GM18511 (cell line): ENCODE data around the gene BPTF.
"Not testable (repeated sequence)": the region's sequence is repeated elsewhere in the genome, so short reads cannot be mapped to it uniquely, and the experiment has no call there.

Experiments used
- ATAC-seq: cut with Tn5 transposase; IDR thresholded peaks from one replicate; pipeline ENCODE4 v1.9.1; 2021; ENCODE audit warnings: mild to moderate bottlenecking, moderate library complexity; ENCODE audit not compliant: unreplicated experiment

Gene BPTF

GRCh38 chr17:68004201-68004600, 178.9 kb downstream of the BPTF start:
- ATAC-seq, result no peak

DNA sequence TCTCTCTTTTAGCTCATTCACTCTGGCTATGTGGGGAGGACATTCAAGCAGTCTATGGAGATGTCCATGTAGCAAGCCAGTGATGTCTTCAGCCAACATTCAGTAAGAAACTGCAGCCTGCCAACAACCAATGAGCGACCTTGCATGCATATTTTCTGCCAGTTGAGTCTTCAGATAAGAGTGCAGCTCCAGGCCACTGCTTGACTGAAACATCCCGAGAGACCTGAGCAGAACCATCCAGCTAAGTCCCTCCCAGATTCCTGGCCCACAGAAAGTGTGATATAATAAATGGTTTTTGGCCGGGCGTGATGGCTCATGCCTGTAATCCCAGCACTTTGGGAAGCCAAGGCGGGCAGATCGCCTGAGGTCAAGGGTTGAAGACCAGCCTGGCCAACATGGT, 181.5 kb downstream of the BPTF start:
- no peak for ATAC-seq

- no peak for ATAC-seq
Measured at GRCh38 chr17:68011199-68011665, 185.9 kb downstream of the BPTF start.

DNA sequence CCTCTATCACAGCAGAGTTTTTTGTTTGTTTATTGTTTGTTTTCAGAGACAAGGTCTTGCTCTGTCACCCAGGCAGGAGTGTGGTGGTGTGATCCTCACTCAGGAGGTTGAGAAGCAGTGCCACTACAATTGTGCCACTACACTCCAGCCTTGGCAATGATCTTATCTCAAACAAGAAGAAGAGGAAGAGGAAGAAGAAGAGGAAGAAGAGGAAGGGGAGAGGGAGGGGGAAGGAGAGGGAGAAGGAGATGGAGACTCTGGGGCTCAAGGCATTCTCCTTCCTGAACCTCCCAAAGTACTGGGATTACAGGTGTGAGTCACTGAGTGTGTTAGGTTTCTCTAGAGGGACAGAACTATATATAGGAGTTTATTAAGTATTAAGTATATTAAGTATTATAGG, 188.1 kb downstream of the BPTF start:
- ATAC-seq, result no peak

DNA sequence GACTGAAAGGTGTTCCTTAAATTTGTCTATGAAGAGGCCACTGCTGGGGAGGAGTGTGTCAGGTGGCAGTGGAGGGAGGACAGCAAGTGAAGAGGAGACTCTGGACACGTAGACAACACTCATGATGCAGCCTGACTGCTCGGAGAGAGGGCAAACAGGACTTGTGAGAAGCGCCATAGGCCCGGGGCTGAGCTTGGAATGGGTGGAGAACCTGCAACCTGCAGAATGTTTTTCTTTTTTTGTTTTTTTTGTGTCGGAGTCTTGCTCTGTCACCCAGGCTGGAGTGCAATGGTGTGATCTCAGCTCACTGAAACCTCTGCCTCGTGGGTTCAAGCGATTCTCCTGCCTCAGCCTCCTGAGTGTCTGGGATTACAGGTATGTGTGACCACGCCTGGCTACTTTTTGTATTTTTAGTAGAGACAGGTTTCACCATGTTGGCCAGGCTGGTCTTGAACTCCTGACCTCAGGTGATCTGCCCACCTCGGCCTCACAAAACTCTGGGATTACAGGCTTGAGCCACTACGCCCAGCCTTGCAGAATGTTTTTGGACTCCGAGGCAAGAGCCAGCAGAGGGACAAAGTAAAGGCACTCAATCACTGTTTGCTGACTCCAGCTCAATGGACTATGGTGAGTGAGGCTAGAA, 189.9 kb downstream of the BPTF start:
- no peak for ATAC-seq

- ATAC-seq, result no peak
Measured at GRCh38 chr17:68016838-68017237, 191.5 kb downstream of the BPTF start.

GRCh38 chr17:68018493-68018892, 193.2 kb downstream of the BPTF start:
- ATAC-seq, result not testable (repeated sequence)

DNA sequence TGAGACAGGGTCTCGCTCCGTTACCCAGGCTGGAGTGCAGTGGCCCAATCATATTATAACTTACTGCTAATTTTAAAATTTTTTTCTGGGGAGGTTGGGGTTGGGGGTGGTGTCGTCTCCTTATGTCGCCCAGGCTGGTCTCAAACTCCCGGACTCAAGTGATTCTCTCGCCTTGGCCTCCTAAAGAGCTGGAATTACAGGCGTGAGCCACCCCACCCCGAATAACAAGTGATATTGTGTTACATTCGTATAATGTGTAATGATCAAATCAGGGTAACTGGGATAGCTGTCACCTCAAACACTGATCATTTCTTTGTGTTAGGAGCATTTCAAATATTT, 194.0 kb downstream of the BPTF start:
- no peak for ATAC-seq

DNA sequence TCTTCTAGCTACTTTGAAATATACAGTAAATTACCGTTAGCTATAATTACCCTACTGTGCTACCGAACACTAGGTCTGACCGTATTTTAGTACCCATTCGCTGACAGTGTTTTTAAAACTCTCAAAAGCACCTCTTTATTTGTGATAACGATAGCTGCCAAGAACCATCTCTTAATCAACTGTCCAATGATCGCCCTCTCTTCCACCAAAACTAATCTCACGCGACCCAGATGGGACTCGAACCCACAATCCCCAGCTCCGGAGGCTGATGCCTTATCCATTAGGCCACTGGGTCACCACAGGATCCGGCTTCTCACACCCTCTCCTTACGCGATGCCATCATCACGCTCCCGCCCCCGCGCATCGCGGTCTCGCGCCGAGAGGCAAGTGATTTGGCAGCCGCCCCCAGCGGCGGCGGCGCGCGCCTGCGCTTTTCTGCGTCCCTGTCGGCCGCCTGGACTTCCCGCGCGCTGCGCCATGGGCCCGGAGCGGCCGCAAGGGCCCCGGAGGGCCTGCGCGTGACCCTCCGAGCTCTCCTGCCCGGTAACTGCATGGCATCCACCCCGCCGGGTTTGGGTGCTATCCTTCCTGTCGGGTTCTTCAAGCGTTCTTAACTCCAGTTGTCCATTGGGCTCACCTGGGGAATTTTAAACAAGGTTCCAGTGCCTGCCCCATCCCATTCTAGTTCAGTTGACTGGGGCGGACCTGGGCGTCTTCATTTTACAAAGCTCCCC, 194.5 kb downstream of the BPTF start:
- peak; percentile 95 for ATAC-seq

GRCh38 chr17:68020409-68020756, 195.1 kb downstream of the BPTF start:
- ATAC-seq, result peak; percentile 11

- ATAC-seq, result not testable (repeated sequence)
Measured at GRCh38 chr17:68020791-68021190, 195.5 kb downstream of the BPTF start.

- no peak for ATAC-seq
Measured at GRCh38 chr17:68021963-68022362, 196.7 kb downstream of the BPTF start.

DNA sequence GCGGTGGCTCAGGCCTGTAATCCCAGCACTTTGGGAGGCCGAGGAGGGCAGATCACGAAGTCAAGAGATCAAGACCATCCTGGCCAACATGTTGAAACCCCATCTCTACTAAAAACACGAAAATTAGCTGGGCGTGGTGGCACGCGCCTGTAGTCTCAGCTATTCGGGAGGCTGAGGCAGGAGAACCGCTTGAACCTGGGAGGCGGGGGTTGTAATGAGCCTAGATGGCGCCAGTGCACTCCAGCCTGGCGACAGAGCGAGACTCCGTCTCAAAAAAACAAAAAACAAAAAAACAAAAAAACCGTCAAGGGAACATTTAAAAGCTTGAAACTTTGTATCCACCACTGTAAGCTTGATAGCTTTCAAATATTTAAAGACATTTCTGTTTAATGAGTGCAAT, 197.2 kb downstream of the BPTF start:
- ATAC-seq, result not testable (repeated sequence)

DNA sequence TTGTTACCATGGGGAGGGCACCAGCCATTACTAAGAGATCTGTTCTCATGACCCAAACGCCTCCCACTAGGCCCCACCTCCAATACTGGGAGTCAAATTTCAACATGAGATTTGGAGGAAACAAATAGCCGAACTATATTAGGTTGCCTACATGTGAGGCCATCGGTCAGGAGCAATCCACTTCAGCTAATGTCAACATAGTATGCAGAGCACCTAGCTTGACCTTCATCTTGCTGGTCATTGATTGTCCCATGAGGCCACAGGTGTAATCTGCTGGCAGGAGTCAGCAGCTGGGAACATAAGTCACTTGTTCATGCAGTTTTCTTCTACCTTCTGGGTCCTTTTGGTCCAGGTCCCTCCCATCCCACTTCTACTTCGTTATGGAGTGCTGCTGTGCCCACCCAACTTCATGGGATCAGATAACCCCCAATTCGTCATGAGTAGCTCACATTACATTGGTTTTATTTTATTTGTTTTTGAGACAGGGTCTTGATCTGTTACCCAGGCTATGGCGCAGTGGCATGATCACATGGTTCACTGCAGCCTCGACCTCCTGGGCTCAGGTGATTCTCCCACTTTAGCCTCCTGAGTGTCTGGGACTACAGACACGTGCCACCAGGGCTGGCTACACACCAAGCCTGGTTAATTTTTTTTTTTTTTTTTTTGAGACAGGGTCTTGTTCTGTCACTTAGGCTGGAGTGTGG, 204.4 kb downstream of the BPTF start:
- no peak for ATAC-seq
